Erythroblast (primary cell): ENCODE results near the gene LRRTM4.

ENCODE experiments used
- GATA1 ChIP-seq: IDR thresholded peaks from 2 replicates; pipeline ENCODE4 v1.6.1; 2011; ENCODE audit warnings: low read depth, mild to moderate bottlenecking, control low read depth, low read length, moderate library complexity
- POLR2A ChIP-seq: IDR thresholded peaks from 2 replicates; pipeline ENCODE4 v1.6.1; 2011; ENCODE audit warnings: mild to moderate bottlenecking, low read length

GRCh38 chr2:77018219-77018618 is 504.0 kb downstream of the LRRTM4 start:
- TF ChIP-seq POLR2A: no peak
- TF ChIP-seq GATA1: no peak
